ENCODE measurements around the gene AMPD3. TPM values are rescaled to one million over a fixed set of nuclear protein-coding genes. Genes with fewer than 3 reads are reported as not detected.

AMPD3 gene
- total and polyA plus RNA-seq, 7 donors: 23.5 to 120 (median 67.7) TPM

- DNase-seq (no peak), ATAC-seq (peak; percentile 53 to 76 (median 68))
- WGBS, 3 donors: 0 to 1% (median 0%) methylated on average over 24 to 25 of the region's 25 CpGs
- no peaks in the 10 kb centered on the region for H3K27me3 ChIP-seq (ENCODE audit: insufficient read depth in 3 of 3, low read length in 2 of 3)
- no peaks in the 10 kb centered on the region for H3K9me3 ChIP-seq
- peak overlapping the region; percentile 82 for H3K4me3 ChIP-seq
- H3K4me1 ChIP-seq: peaks cover 19% of the 10 kb centered on the region
- peak overlapping the region; percentile 90 for H3K27ac ChIP-seq
- no peak for TF ChIP-seq CTCF (IDR thresholded peaks at IDR 0.05)
- intact Hi-C loops (cut with DNase I): loop anchor here (2.0 to 5.0 kb wide), 3 partner anchors 112 to 197 kb away; no protein-coding TSS in a partner anchor
- no peaks in the 10 kb centered on the region for H3K36me3 ChIP-seq (ENCODE audit: insufficient read depth in 1 of 2, low read depth in 1 of 2)
These were observed 85.5 kb downstream of the AMPD3 start for GRCh38 chr11:10540546-10540914.

GRCh38 chr11:10540915-10541560 is 86.0 kb downstream of the AMPD3 start, which contains the start of gene RNF141:
Gene RNF141 (minus strand): TSS chr11:10541187. CDS start chr11:10534158, 7,029 bp downstream.
- 0% methylated on average over 33 to 54 of the region's 54 CpGs for WGBS, 3 donors
- H3K27ac ChIP-seq: peak within 1 kb of the TSS; percentile 90
- intact Hi-C loops (cut with DNase I): loop anchor here (2.0 to 5.0 kb wide), 3 partner anchors 111 to 196 kb away; no protein-coding TSS in a partner anchor
- H3K36me3 ChIP-seq (ENCODE audit: insufficient read depth in 1 of 2, low read depth in 1 of 2): no peaks in the 10 kb centered on the region
- H3K9me3 ChIP-seq: no peaks in the 10 kb centered on the region
- ATAC-seq (peak; percentile 99 to 100 (median 99)), DNase-seq (peak; percentile 97 to 98)
- peaks cover 19% of the 10 kb centered on the region for H3K4me1 ChIP-seq
- TF ChIP-seq CTCF (IDR thresholded peaks at IDR 0.05): peak; percentile 78
- peak within 1 kb of the TSS; percentile 82 for H3K4me3 ChIP-seq
- H3K27me3 ChIP-seq (ENCODE audit: insufficient read depth in 3 of 3, low read length in 2 of 3): no peaks in the 10 kb centered on the region

- H3K27ac ChIP-seq: peak overlapping the region; percentile 90
- peak overlapping the region; percentile 82 for H3K4me3 ChIP-seq
- intact Hi-C loops (cut with DNase I): loop anchor here (2.0 to 5.0 kb wide), 3 partner anchors 111 to 196 kb away; no protein-coding TSS in a partner anchor
- no peak for DNase-seq
- peaks cover 19% of the 10 kb centered on the region for H3K4me1 ChIP-seq
- H3K27me3 ChIP-seq (ENCODE audit: insufficient read depth in 3 of 3, low read length in 2 of 3): no peaks in the 10 kb centered on the region
- 45 to 53% (median 50%) methylated on average over 5 of the region's 5 CpGs for WGBS, 3 donors
- ATAC-seq: no peak
- no peaks in the 10 kb centered on the region for H3K36me3 ChIP-seq (ENCODE audit: insufficient read depth in 1 of 2, low read depth in 1 of 2)
- no peaks in the 10 kb centered on the region for H3K9me3 ChIP-seq
- TF ChIP-seq CTCF (IDR thresholded peaks at IDR 0.05): no peak
These were observed 86.5 kb downstream of the AMPD3 start for GRCh38 chr11:10541561-10541930.

- no peak overlapping the region for H3K4me3 ChIP-seq
- DNase-seq: no peak
- H3K27ac ChIP-seq: no peak overlapping the region
- H3K36me3 ChIP-seq (ENCODE audit: insufficient read depth in 1 of 2, low read depth in 1 of 2): no peaks in the 10 kb centered on the region
- no peaks in the 10 kb centered on the region for H3K9me3 ChIP-seq
- H3K27me3 ChIP-seq (ENCODE audit: insufficient read depth in 3 of 3, low read length in 2 of 3): no peaks in the 10 kb centered on the region
- WGBS, 3 donors: 91 to 95% (median 94%) methylated on average over 3 of the region's 3 CpGs
- H3K4me1 ChIP-seq: peaks cover 19% of the 10 kb centered on the region
- TF ChIP-seq CTCF (IDR thresholded peaks at IDR 0.05): no peak
- intact Hi-C loops (cut with DNase I): loop anchor here (5.0 kb wide), 2 partner anchors 110 to 195 kb away; no protein-coding TSS in a partner anchor
- no peak for ATAC-seq
These were observed 87.7 kb downstream of the AMPD3 start for GRCh38 chr11:10542776-10543175.
